Measurements from ENCODE around the gene GFAP. TPM values are rescaled to one million over a fixed set of nuclear protein-coding genes. Genes with fewer than 3 reads are reported as not detected.

The GFAP gene
- total RNA-seq, 1 donor from 2014 or later, result not detected

GRCh38 chr17:44867841-44868240 is 47.5 kb downstream of the GFAP start:
- intact Hi-C loops (cut with micrococcal nuclease), result no loop called here

- intact Hi-C loops (cut with micrococcal nuclease), result loop anchor here (1.0 kb wide), 2 partner anchors 87 to 91 kb away; no protein-coding TSS in a partner anchor
Measured at GRCh38 chr17:44865931-44866330, 49.4 kb downstream of the GFAP start.

GRCh38 chr17:44865231-44865660 is 50.1 kb downstream of the GFAP start:
- intact Hi-C loops (cut with micrococcal nuclease), result loop anchor here (1.0 kb wide), 2 partner anchors 86 to 90 kb away; no protein-coding TSS in a partner anchor

GRCh38 chr17:44864831-44865230 is 50.5 kb downstream of the GFAP start:
- intact Hi-C loops (cut with micrococcal nuclease), result loop anchor here (1.0 kb wide), 2 partner anchors 86 to 90 kb away; no protein-coding TSS in a partner anchor

- intact Hi-C loops (cut with micrococcal nuclease), result no loop called here
Measured at GRCh38 chr17:44863061-44863918, 52.0 kb downstream of the GFAP start.

- intact Hi-C loops (cut with micrococcal nuclease), result no loop called here
Measured at GRCh38 chr17:44862278-44862914, 52.9 kb downstream of the GFAP start.

DNA sequence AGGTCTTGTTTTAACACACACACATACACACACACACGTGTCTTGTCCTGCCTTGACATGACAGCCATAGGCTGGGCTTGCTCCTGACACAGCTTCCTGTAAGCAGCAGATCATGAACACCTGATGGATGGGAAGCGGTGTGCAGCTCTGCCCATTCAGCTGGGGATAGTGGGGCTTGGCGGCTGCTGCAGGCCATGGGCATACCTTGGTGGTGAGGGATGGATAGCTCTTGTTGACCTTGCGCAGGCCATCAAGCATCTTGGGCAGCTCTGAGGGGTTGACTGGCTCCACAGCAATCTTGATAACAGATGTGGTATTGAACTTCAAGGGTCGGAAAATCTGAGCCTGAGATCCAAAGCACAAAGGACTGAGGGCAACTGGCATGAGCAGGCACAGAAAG is 55.6 kb downstream of the GFAP start:
- intact Hi-C loops (cut with micrococcal nuclease), result no loop called here

DNA sequence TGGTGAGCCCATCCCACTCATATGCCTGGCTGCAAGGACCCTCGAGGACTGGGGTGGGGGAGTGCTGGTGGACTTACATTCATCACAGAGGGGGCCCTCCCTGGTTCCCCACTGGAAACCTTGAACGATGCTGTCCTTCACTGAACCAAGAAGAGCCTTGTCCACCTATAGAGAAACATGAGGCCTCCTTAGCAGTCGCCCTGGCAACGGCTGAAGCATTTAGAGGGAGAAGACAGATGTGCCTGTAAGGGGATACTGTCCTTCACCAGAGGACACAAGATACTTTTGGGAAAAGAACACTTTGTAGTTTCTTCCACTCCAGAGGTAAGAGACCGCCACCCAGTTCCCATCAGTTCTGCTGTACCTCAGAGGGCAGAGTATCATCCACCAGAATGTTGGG is 61.1 kb downstream of the GFAP start:
- intact Hi-C loops (cut with micrococcal nuclease), result no loop called here

Other genes with a start within 250 kb of the GFAP start
- gene CCDC43, start 225.7 kb downstream of the GFAP start, total RNA-seq, result 32.4 and 33.6 TPM in 2 replicates
- 20.0 and 20.5 TPM in 2 replicates for gene DBF4B, start 206.8 kb downstream of the GFAP start, total RNA-seq
- gene ADAM11, start 156.5 kb downstream of the GFAP start, total RNA-seq, result 0.32 TPM in 2 replicates
- 1.3 and 1.4 TPM in 2 replicates for gene GJC1, start 85.2 kb downstream of the GFAP start, total RNA-seq
- not detected in 2 replicates for gene HIGD1B, start 67.6 kb downstream of the GFAP start, total RNA-seq
- gene EFTUD2, start 16.1 kb downstream of the GFAP start, total RNA-seq, result 165 and 169 TPM in 2 replicates
- gene KIF18B, start 32.3 kb upstream of the GFAP start, total RNA-seq, result 54.0 and 55.2 TPM in 2 replicates
- 0.27 and 0.59 TPM in 2 replicates for gene C1QL1, start 52.8 kb upstream of the GFAP start, total RNA-seq
- 25.2 and 25.9 TPM in 2 replicates for gene DCAKD, start 136.1 kb upstream of the GFAP start, total RNA-seq
- 130 and 142 TPM in 2 replicates for gene NMT1, start 145.8 kb upstream of the GFAP start, total RNA-seq
- 2.9 and 3.0 TPM in 2 replicates for gene PLCD3, start 217.0 kb upstream of the GFAP start, total RNA-seq
- gene ACBD4, start 220.2 kb upstream of the GFAP start, total RNA-seq, result 12.0 and 12.5 TPM in 2 replicates
- gene HEXIM1, start 233.0 kb upstream of the GFAP start, total RNA-seq, result 38.8 and 41.4 TPM in 2 replicates
- 5.1 and 6.8 TPM in 2 replicates for gene HEXIM2, start 246.4 kb upstream of the GFAP start, total RNA-seq

Data from T-helper 1 cell treated with Interleukin-12 subunit alpha and Interleukin-12 subunit beta and Interleukin-4 antibody, amounts not matched to agents 30 ng/mL and 1 ng/mL, for 36 hours (primary cell).